HPDE6-E6E7 (cell line): ENCODE data around the gene RGR.
A peak's percentile ranks its signal among the peaks of the same experiment; 100 is the strongest.

Experiments used
- DNase-seq: peaks from one replicate; pipeline ENCODE4 v3.0.0; 2011; ENCODE audit warnings: missing footprints; ENCODE audit errors: extremely low spot score

Gene RGR

DNA sequence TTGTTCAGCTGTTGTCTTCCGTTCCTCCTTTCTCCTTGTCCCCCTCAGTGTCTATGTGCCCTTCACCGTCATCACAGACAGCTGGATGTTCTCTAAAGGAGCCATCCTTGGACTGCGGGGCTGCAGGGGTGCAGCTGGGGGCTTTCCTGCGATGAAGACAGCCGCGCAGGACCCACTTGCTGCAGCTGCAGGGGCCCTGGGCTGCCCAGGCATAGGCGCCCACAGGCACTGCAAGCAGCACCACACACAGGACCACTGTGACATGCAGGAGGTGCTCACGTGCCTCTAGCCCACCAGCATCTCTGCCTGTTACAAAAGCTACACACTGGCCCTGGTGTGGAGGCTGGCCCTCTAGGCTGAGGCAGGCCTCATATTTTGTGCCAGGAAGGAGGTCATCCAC is 22.9 kb upstream of the RGR start:
- DNase-seq, result no peak

- DNase-seq, result no peak
These were observed 20.3 kb upstream of the RGR start for GRCh38 chr10:84224411-84225028.

GRCh38 chr10:84225427-84226173 is 19.3 kb upstream of the RGR start, which contains the start of gene LRIT2:
Gene LRIT2 (minus strand): TSS chr10:84225544. CDS start chr10:84225520, 24 bp downstream.
- no peak for DNase-seq

GRCh38 chr10:84226616-84227015 is 18.2 kb upstream of the RGR start:
- DNase-seq, result no peak

GRCh38 chr10:84227810-84228209 is 17.0 kb upstream of the RGR start:
- DNase-seq, result no peak

DNA sequence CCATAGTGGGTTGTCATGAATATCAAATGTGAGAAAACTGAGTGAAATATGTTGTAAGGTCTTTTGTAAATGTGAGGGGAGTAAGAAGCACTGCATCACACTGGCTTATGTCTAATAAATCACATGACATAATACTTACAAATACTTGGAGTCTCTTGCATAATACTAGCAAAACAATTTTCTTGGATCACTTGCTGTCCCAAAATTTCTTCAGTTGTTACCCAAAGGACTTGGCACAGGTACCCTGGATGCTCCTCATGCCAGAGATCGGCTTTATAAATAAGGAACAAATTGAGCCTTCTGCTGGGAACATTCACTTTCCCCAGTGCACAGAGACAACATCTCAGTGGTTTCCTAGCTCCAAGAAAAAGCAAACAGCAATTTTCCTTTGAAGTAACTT is 14.5 kb upstream of the RGR start:
- no peak for DNase-seq

- no peak for DNase-seq
These were observed 12.5 kb upstream of the RGR start for GRCh38 chr10:84232376-84232775.

- DNase-seq, result no peak
These were observed 10.9 kb upstream of the RGR start for GRCh38 chr10:84233940-84234339.

- no peak for DNase-seq
These were observed 10.4 kb upstream of the RGR start for GRCh38 chr10:84234479-84234878.

DNA sequence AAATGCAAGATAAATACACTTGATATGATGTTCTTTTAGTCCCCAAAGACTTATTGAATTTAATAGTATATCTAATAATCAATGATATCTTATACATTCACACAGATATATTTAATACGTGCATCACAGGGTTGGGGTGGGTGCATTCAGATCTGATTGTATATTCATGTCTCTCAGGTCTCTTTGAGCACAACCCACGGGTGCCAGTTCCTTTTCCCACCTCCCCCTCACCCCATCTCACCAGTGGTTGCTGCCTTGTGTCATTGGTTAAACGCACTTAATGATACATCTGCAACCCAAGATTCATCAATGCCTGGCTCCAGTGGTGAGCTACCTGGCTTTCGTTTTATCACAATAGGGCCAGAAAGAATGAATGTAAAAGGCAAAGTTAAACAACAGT is 9.8 kb upstream of the RGR start:
- DNase-seq, result no peak

DNA sequence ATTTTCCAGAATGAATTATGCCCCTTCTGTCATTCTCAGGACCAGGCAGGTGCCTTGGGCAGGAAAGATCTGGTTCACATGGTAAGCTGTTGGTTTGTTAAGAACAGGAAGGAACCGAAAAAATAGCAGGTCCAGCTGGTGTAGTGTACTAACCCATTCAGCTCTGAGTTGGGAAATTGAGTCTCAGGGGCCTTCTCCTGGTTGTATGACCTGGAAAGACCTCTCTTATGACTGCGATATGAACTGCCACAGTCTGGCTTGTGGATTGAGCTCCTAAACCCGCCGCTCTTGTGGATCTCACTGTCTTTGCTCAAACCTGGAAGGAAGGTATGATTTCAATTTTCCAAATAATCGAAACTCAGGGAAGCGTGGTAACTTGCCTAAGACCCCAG is 8.1 kb upstream of the RGR start:
- DNase-seq, result no peak

GRCh38 chr10:84237199-84238051 is 7.4 kb upstream of the RGR start:
- no peak for DNase-seq

DNA sequence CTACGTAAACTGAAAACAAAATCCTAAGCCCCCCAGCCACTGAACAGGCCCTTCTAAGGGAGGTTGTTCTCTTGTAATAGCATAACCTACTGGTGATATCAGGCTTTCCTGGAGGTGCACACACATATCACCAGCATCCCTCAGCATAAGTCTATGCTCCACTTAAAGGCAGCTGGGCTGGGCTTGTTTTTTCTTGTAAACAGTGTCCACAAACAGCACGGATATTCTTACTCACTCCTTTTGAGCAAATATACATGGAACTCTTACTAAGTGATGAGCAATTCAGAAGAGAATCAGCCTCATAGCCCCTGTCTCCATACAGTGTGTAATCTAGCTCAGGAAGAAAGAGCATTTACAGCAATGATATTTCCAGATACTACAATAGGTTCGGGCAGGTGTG is 5.9 kb upstream of the RGR start:
- DNase-seq, result no peak

- no peak for DNase-seq
These were observed 3.6 kb upstream of the RGR start, which contains the start of gene LRIT1 for GRCh38 chr10:84241185-84241790. Gene LRIT1 (minus strand): TSS chr10:84241546. CDS start chr10:84241439, 107 bp downstream.

GRCh38 chr10:84243759-84244158 is 1.1 kb upstream of the RGR start:
- DNase-seq, result no peak

DNA sequence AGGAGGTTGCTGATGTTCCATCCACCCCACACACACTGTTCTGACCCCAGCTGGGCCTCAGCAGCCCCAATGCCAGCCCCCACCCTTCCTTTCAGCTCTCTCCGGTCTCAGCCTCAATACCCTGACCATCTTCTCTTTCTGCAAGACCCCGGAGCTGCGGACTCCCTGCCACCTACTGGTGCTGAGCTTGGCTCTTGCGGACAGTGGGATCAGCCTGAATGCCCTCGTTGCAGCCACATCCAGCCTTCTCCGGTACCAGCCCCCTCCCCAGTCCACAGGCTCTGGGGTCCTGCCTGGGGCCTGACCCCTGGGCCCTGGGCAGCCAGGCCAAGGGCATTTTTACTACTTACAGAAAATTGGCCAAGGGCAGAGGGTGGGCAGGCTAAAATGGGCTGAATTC is 2.6 kb downstream of the RGR start:
- DNase-seq, result no peak

GRCh38 chr10:84248794-84249193 is 3.9 kb downstream of the RGR start:
- DNase-seq, result no peak

DNA sequence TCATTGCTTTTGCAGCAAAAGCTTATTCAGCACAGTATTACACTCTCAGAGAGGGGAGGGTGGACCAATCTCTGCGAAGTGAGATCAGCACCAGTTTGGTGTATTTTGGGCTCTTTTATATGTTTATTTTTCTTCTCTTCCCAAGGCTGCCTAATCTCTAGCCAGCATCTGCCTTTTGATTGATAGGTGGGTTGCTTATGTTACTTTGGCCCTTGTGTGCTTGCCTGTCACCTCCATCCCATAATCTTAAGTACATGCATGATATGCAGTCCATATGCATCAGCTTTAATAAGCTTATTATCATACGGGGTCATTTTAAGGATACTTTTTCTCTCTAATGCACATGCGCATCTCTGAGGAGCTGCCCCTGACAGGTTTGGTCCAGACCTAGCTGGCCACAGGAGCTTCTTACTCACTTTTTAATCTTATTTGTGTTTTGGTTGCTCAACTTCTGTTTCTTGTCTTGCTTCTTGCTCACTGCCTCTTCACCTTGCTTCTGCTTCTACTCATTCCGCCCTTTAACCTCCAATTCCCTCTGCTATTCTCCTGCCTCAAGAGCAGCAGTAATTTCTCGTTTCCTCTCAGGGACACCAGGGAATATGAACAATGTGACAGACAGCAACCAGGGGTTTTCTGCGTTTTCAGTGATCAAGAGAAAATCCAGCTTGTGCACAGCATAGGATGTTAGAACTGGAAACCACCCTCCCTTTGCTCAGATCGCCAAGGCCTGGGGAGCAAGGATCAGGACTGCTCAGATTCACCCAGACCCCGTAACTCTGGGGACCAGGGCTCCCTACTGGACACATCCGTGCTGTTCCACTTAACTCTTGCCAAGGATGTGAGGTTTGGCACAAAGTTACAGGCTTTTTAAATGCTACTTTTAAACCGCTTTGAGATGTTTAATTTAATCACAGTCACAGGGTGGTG is 10.0 kb downstream of the RGR start:
- DNase-seq, result no peak

DNA sequence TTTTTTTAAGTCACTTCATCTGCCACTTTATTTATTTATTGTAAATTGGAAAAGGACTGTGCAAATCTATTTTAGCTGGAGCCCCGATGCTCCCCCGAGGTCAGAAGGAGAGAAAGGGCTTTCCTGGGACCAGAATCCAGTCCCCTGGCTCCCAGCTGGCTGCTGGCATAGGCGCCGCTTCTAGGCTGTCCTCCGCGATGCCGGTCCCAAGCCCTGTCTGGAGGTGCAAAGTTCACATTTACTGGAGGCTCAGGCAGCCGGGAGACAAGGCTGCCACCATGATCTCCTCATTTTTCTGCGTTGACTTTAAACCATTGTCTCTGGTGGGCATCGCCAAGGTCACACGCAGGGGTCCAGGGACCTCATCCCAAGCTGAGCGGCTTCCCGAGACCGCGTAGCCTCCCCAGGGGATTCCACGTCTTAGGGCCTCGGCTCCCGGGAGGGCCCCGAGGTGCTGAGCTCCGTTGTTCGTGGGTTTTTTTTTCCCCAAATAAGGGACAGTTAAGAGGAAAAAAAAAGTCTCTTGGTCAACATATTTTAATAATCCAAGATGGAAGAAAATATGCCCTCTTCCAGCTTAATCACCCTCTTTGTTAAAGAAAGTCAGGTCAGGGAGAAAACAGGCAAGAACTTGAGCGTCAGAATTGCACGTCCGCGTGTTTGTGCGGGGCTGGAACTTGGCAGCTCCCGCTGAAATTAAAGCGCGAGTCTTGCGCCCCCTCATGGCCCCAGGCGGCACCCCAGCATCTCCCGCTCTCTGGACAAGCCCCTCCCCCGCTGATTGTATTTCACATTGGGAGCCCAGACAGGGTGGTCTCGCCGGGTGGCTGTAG is 11.9 kb downstream of the RGR start:
- peak; percentile 22 for DNase-seq
